Astrocyte of the cerebellum (primary cell): ENCODE results near the gene DRAM1.

Experiments used
- DNase-seq: peaks from one replicate; pipeline ENCODE4 v3.0.0-alpha.2; 2011; ENCODE audit warnings: low read depth
- H3K4me3 ChIP-seq: 2 replicates; pipeline ENCODE4 v1.5.1; 2011; ENCODE audit warnings: mild to moderate bottlenecking, low read depth, low read length, moderate library complexity
- in situ Hi-C: cut with HindIII; loops from 2 replicates; pipeline ENCODE4 v1.10.0; 2017; ENCODE audit warnings: low sequenced_read_pairs
- TF ChIP-seq, protein P1 (sequence below): IDR thresholded peaks from 2 replicates; pipeline ENCODE4 v1.5.1; 2012; ENCODE audit warnings: low read length, low read depth, moderate library complexity, mild to moderate bottlenecking; ENCODE audit errors: missing control alignments

DRAM1 gene

DNA sequence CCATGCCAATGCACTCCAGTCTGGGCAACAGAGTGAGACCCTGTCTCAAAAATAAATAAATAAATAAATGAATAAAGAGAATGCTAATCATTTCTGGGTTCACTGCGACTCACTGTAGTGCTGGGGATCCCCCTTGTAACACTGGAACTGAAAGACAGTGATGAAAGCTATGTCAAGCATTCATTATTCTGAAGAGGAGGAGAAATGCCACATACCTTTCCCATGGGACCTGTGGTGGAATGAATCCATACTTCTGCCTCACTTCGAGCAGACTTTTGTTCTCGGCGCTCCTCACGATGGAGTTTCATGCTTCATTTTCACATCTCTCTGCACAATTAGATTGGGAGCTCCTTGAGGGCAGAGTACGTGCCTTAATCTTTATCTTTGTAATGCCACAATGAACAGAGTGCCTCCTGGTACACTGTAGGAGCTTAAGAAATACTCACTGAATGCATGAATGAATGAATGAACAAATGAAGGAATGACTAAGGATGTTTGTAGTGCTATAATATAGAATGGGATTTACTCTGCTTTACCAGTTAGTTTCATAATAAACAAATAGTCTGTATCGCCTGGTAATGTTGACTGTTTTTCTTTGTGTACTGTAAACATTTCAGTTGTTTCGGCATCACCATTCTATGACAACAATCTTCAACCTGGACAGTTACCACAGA is 45.8 kb downstream of the DRAM1 start:
- no peak overlapping the region for H3K4me3 ChIP-seq
- in situ Hi-C loops: no loop called here
- TF ChIP-seq, protein P1, sequence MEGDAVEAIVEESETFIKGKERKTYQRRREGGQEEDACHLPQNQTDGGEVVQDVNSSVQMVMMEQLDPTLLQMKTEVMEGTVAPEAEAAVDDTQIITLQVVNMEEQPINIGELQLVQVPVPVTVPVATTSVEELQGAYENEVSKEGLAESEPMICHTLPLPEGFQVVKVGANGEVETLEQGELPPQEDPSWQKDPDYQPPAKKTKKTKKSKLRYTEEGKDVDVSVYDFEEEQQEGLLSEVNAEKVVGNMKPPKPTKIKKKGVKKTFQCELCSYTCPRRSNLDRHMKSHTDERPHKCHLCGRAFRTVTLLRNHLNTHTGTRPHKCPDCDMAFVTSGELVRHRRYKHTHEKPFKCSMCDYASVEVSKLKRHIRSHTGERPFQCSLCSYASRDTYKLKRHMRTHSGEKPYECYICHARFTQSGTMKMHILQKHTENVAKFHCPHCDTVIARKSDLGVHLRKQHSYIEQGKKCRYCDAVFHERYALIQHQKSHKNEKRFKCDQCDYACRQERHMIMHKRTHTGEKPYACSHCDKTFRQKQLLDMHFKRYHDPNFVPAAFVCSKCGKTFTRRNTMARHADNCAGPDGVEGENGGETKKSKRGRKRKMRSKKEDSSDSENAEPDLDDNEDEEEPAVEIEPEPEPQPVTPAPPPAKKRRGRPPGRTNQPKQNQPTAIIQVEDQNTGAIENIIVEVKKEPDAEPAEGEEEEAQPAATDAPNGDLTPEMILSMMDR: no peak
- no peak for DNase-seq

- DNase-seq: no peak
- TF ChIP-seq, protein P1: no peak
Measured at GRCh38 chr12:101924618-101925017, 47.2 kb downstream of the DRAM1 start.

GRCh38 chr12:101925361-101925760 is 48.0 kb downstream of the DRAM1 start:
- in situ Hi-C loops: no loop called here
- DNase-seq: peak; percentile 72
- TF ChIP-seq, protein P1: no peak
- H3K4me3 ChIP-seq: no peak overlapping the region

More at GRCh38 chr12:101924618-101925017, 47.2 kb downstream of the DRAM1 start:
- no peak overlapping the region for H3K4me3 ChIP-seq
- in situ Hi-C loops: no loop called here

GRCh38 chr12:101925935-101926334 is 48.6 kb downstream of the DRAM1 start:
- no peak for DNase-seq
- in situ Hi-C loops: no loop called here
- TF ChIP-seq, protein P1: no peak
- H3K4me3 ChIP-seq: no peak overlapping the region

GRCh38 chr12:101927036-101927435 is 49.7 kb downstream of the DRAM1 start:
- TF ChIP-seq, protein P1: no peak
- DNase-seq: no peak
- in situ Hi-C loops: no loop called here
- H3K4me3 ChIP-seq: no peak overlapping the region

DNA sequence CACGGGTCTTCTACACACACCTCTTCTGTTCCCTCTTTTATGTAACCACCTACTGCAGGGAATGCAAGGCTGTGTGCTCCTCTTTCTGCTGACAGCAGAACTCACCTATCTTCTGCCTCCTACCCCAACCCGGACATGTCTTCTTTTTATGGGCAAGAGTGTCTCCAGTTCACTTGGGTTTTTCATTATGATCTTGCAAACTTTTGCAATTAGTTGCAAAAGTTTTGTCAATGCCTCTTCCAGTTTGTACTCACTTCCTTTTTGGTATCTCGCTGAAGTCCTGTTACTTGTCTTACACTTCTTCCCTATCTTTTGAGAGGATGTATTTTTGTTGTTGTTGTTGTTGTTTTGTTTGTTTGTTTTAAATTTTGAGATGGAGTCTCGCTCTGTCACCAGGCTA is 50.6 kb downstream of the DRAM1 start:
- no peak for DNase-seq
- no peak overlapping the region for H3K4me3 ChIP-seq
- in situ Hi-C loops: no loop called here
- TF ChIP-seq, protein P1: no peak

- in situ Hi-C loops: no loop called here
- no peak overlapping the region for H3K4me3 ChIP-seq
- TF ChIP-seq, protein P1: no peak
- DNase-seq: no peak
Measured at GRCh38 chr12:101928556-101928955, 51.2 kb downstream of the DRAM1 start.
